A673 (cell line): ENCODE data around the gene TGM1. TPM values are rescaled to one million over a fixed set of nuclear protein-coding genes. Genes with fewer than 3 reads are reported as not detected.

Experiments
- BruUV-seq: library from RNA; stranded (reverse); fragments of 400-500 nt; replicated peaks from 2 replicates; lab custom pipeline; 2021; lab: Mats Ljungman, UMichigan
- CTCF ChIA-PET: fragments of 300-600 bp; sonication (Branson Sonifier 250); formaldehyde crosslinking; loops from one replicate; lab custom pipeline; 2022; ENCODE audit warnings: antibody characterized with exemption; lab: Charles Lee
- POLR2A ChIA-PET: fragments of 300-600 bp; sonication (Branson Sonifier 250); formaldehyde crosslinking; loops from one replicate; lab custom pipeline; 2022; ENCODE audit warnings: antibody characterized with exemption; ENCODE audit not compliant: low non-redundant PET; lab: Charles Lee
- DNase-seq: peaks from one replicate; pipeline ENCODE4 v3.0.0-alpha.2; 2015; ENCODE audit warnings: low spot score
- H3K27ac ChIP-seq: fragments of 200-600 bp; sonication (generic); 2 replicates; pipeline ENCODE4 v1.5.1; 2016; ENCODE audit warnings: mixed run types, low read depth, mild to moderate bottlenecking, mixed read lengths, antibody characterized with exemption, low read length; ENCODE audit not compliant: poor library complexity, severe bottlenecking
- H3K27me3 ChIP-seq: fragments of 200-600 bp; sonication (generic); replicated peaks from 2 replicates; pipeline ENCODE4 v1.6.1; 2017; ENCODE audit warnings: mixed run types, low read depth, mild to moderate bottlenecking, mixed read lengths, antibody characterized with exemption, low read length; ENCODE audit not compliant: insufficient read depth, poor library complexity
- H3K36me3 ChIP-seq: fragments of 200-600 bp; sonication (generic); 2 replicates; pipeline ENCODE4 v1.6.1; 2016; ENCODE audit warnings: mixed run types, mild to moderate bottlenecking, mixed read lengths, antibody characterized with exemption, low read length; ENCODE audit not compliant: insufficient read depth, poor library complexity, severe bottlenecking
- H3K4me1 ChIP-seq: fragments of 200-600 bp; sonication (generic); 2 replicates; pipeline ENCODE4 v1.6.1; 2017; ENCODE audit warnings: mixed run types, mild to moderate bottlenecking, mixed read lengths, antibody characterized with exemption, low read length; ENCODE audit not compliant: insufficient read depth, poor library complexity, severe bottlenecking
- H3K4me3 ChIP-seq: fragments of 200-600 bp; sonication (generic); 2 replicates; pipeline ENCODE4 v1.5.1; 2016; ENCODE audit warnings: low read depth, mixed run types, mild to moderate bottlenecking, mixed read lengths, low read length; ENCODE audit not compliant: poor library complexity, severe bottlenecking
- H3K9me3 ChIP-seq: fragments of 200-600 bp; sonication (generic); 2 replicates; pipeline ENCODE4 v1.6.1; 2016; ENCODE audit warnings: mixed run types, low read depth, mild to moderate bottlenecking, mixed read lengths, antibody characterized with exemption, low read length; ENCODE audit not compliant: poor library complexity, severe bottlenecking
- EZH2 ChIP-seq: fragments of 200-600 bp; sonication (generic); IDR thresholded peaks from 2 replicates; pipeline ENCODE4 v1.6.1; 2017; ENCODE audit warnings: borderline replicate concordance, low read depth, mild to moderate bottlenecking, mixed read lengths, antibody characterized with exemption, low read length; ENCODE audit not compliant: poor library complexity, severe bottlenecking
- intact Hi-C: fragments of 100-400 bp; cut with micrococcal nuclease; formaldehyde crosslinking; loops from one replicate; pipeline ENCODE4 v1.10.0; 2022; ENCODE audit not compliant: unreplicated experiment
- total RNA-seq: library from RNA; stranded (reverse); gene quantifications from 2 replicates; pipeline ENCODE4 v1.2.3, GENCODE V29; 2021
- TF ChIP-seq, protein P1 (sequence below): fragments of 300-800, 200-600 bp; sonication (generic); conservative IDR thresholded peaks from 2 replicates; pipeline ENCODE4 v1.5.1; 2017; ENCODE audit warnings: low read depth, mild to moderate bottlenecking, antibody characterized with exemption, low read length, moderate library complexity, mixed read lengths

TGM1 gene
- total RNA-seq, 1 experiment from 2014 or later: 1.5 TPM

DNA sequence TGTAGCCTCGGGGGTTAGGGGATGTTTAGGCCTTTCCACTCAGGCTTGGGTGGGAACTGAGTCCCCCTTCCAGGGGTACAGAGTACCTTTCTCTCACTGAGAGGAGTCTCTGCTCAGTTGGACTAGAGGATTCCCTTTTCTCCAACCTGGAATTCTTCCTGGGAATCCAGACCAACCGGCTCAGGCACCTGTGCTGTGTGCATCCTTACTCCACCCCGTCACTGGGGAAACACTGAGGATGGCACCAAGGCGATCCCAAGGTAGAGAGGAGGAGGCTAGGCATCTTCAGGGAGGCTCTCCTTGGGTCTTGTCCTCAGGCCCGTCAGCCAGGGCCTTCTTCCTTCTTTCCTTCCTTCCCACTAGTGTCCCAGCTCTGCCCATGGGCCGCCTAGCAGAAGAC lies 871 bp upstream of the TGM1 start:
- BruUV-seq: no TSS peak
- intact Hi-C loops: no loop called here
- Histone ChIP-seq H3K9me3 (no peaks in the 10 kb centered on the region), H3K27ac (no peak overlapping the region), H3K36me3 (no peaks in the 10 kb centered on the region), H3K27me3 (no peaks in the 10 kb centered on the region), H3K4me1 (no peaks in the 10 kb centered on the region), H3K4me3 (no peak overlapping the region)
- TF ChIP-seq EZH2: no peak
- TF ChIP-seq, protein P1, sequence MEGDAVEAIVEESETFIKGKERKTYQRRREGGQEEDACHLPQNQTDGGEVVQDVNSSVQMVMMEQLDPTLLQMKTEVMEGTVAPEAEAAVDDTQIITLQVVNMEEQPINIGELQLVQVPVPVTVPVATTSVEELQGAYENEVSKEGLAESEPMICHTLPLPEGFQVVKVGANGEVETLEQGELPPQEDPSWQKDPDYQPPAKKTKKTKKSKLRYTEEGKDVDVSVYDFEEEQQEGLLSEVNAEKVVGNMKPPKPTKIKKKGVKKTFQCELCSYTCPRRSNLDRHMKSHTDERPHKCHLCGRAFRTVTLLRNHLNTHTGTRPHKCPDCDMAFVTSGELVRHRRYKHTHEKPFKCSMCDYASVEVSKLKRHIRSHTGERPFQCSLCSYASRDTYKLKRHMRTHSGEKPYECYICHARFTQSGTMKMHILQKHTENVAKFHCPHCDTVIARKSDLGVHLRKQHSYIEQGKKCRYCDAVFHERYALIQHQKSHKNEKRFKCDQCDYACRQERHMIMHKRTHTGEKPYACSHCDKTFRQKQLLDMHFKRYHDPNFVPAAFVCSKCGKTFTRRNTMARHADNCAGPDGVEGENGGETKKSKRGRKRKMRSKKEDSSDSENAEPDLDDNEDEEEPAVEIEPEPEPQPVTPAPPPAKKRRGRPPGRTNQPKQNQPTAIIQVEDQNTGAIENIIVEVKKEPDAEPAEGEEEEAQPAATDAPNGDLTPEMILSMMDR: no peak
- ChIA-PET POLR2A (no interaction called here), CTCF (no interaction called here)
- no peak for DNase-seq

DNA sequence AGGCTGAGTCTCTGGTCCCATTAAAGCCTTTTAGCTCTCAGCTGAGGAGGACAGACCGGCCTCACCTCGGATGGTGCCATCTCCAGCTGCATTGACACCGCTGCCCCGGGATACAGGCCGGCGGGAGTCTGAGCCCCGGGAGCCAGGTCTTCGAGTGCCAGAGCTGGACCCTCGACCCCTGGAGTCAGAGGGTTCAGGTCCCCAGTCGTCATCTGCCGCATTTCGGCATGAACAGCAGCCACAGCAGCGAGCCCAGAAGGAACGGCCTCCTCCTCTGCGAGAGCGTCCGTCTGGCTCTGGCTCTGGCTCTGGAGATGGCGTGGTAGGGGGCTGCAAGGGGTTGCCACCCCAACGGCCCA lies 1.0 kb downstream of the TGM1 start:
- intact Hi-C loops: no loop called here
- ChIA-PET POLR2A (interaction anchor here (0.8 kb wide), 1 partner anchor 9 kb away, joined by 5 read pairs; no protein-coding TSS in a partner anchor), CTCF (no interaction called here)
- no TSS peak for BruUV-seq
- Histone ChIP-seq H3K9me3 (no peaks in the 10 kb centered on the region), H3K27ac (no peak overlapping the region), H3K36me3 (no peaks in the 10 kb centered on the region), H3K4me1 (no peaks in the 10 kb centered on the region), H3K27me3 (no peaks in the 10 kb centered on the region), H3K4me3 (no peak overlapping the region)
- no peak for DNase-seq
- TF ChIP-seq, protein P1: no peak
- TF ChIP-seq EZH2: no peak

DNA sequence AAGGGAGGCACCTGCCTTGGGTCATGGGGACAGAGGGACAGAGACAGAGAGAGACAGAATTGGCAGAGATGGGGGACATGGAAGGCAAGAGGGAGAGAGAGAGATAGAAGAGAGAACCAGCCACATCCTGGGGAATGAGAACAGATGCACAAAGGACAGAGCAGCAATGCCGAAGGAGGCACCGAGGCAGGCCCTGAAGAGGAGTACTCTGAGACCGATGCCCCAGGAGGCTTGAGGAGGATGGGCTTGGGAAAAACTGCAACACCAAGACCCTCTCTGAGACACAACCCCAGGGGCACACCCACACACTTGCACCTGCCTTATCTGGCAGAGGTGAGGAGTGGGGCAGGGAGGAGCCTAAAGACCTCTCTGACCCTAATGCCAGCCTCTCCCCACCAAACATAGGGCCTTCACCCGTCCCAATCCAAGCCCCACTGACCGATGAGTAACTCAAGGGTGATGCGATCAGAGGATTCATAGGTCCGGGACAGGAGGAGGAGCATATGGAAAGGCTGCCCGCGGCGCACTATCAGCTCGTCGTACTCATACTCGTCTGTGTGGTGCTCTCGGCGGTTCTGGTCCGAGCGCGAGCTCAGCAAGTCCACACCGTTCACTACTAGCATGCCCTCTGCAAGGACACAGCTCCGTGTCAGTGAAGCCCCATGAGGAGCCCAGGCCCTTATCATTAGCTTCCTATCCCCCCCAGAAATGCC lies 1.6 kb downstream of the TGM1 start:
- H3K36me3 ChIP-seq: no peaks in the 10 kb centered on the region
- H3K4me3 ChIP-seq: no peak overlapping the region
- BruUV-seq: no TSS peak
- no peaks in the 10 kb centered on the region for H3K9me3 ChIP-seq
- H3K27ac ChIP-seq: no peak overlapping the region
- TF ChIP-seq, protein P1: no peak
- no peak for TF ChIP-seq EZH2
- intact Hi-C loops: no loop called here
- H3K4me1 ChIP-seq: no peaks in the 10 kb centered on the region
- POLR2A ChIA-PET: no interaction called here
- CTCF ChIA-PET: no interaction called here
- no peak for DNase-seq
- no peaks in the 10 kb centered on the region for H3K27me3 ChIP-seq
